ENCODE data around the gene EXOC3. TPM values are rescaled to one million over a fixed set of nuclear protein-coding genes. Genes with fewer than 3 reads are reported as not detected.
A peak's percentile ranks its signal among the peaks of the same experiment; 100 is the strongest.

Gene EXOC3
- total RNA-seq, 1 experiment from 2014 or later, result 31.3 TPM

GRCh38 chr5:394671-395155 lies 48.3 kb upstream of the EXOC3 start:
- Histone ChIP-seq H4K20me1 (ENCODE audit: low read length) (no peaks in the 10 kb centered on the region), H3K4me3 (ENCODE audit: low read length) (no peak overlapping the region), H3K4me2 (ENCODE audit: low read length) (no peak overlapping the region), H3K9ac (ENCODE audit: low read length) (no peak overlapping the region), H3K27ac (ENCODE audit: low read length) (no peak overlapping the region), H3K79me2 (ENCODE audit: low read length) (no peaks in the 10 kb centered on the region), H3K9me2 (replicated peaks; ENCODE audit: low read length) (no peaks in the 10 kb centered on the region), H2AFZ (ENCODE audit: low read length) (no peak overlapping the region), H3K9me3 (ENCODE audit: low read length) (no peaks in the 10 kb centered on the region), H3F3A (ENCODE audit: low read length, unreplicated experiment) (no peaks in the 10 kb centered on the region), H3K36me3 (ENCODE audit: low read depth, low read length) (no peaks in the 10 kb centered on the region), H3K27me3 (ENCODE audit: low read length) (no peaks in the 10 kb centered on the region), H3K4me1 (ENCODE audit: insufficient read depth, low read length) (peaks cover 9% of the 10 kb centered on the region)
- ChIA-PET CTCF (no interaction called here), POLR2A (ENCODE audit: unreplicated experiment) (no interaction called here)
- ATAC-seq (no peak), DNase-seq (no peak)
- no TSS peak for BruUV-seq (replicated peaks)
- intact Hi-C loops (cut with micrococcal nuclease), result no loop called here
- TF ChIP-seq, protein P1, sequence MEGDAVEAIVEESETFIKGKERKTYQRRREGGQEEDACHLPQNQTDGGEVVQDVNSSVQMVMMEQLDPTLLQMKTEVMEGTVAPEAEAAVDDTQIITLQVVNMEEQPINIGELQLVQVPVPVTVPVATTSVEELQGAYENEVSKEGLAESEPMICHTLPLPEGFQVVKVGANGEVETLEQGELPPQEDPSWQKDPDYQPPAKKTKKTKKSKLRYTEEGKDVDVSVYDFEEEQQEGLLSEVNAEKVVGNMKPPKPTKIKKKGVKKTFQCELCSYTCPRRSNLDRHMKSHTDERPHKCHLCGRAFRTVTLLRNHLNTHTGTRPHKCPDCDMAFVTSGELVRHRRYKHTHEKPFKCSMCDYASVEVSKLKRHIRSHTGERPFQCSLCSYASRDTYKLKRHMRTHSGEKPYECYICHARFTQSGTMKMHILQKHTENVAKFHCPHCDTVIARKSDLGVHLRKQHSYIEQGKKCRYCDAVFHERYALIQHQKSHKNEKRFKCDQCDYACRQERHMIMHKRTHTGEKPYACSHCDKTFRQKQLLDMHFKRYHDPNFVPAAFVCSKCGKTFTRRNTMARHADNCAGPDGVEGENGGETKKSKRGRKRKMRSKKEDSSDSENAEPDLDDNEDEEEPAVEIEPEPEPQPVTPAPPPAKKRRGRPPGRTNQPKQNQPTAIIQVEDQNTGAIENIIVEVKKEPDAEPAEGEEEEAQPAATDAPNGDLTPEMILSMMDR (conservative IDR thresholded peaks at IDR 0.05; ENCODE audit: low read depth, low read length), result no peak
- TF ChIP-seq EZH2 (IDR thresholded peaks at IDR 0.05; ENCODE audit: low read length, unreplicated experiment) (no peak), EZH2phosphoT487 (IDR thresholded peaks at IDR 0.05; ENCODE audit: borderline replicate concordance, low read length) (no peak)

DNA sequence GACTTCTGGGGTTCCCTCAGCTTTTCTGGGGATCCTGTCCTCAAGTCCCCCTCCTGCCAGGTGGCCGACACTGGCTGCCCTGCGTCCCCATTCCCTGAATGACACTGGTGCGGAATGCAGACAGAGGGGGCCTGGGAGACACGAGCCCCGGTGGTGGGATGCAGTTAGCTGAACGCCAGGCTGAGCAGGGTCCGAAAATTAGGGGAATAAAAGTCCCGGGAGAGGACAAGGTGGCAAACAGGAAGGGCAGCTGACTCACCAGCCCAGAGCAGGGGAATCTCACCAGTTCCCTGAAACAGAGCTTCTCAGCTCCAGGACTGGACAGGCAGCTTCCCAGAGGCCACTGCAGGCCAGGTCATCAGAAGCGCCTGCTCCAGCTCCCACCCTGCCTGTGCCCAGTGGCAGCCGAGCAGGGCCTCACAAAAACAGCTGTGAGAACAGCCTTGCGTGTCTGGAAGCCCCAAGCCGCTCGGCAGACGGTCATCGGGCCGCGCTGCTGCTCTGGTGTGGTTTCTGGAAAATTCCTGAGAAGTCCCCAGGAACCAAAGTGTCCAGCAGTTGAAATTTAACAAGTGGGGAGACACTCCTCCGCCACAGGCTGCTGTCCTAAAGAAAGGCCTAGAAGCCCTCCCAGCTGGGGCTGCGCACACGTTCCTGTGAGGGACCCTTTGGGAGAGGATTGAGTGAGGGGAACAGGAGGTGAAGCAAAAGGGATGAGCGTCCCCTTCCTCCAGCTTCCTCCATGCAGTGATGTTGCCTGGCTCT lies 47.6 kb upstream of the EXOC3 start:
- TF ChIP-seq EZH2 (IDR thresholded peaks at IDR 0.05; ENCODE audit: low read length, unreplicated experiment) (no peak), EZH2phosphoT487 (IDR thresholded peaks at IDR 0.05; ENCODE audit: borderline replicate concordance, low read length) (no peak)
- TF ChIP-seq, protein P1 (conservative IDR thresholded peaks at IDR 0.05; ENCODE audit: low read depth, low read length), result no peak
- Histone ChIP-seq H2AFZ (ENCODE audit: low read length) (no peak overlapping the region), H3K4me1 (ENCODE audit: insufficient read depth, low read length) (peaks cover 12% of the 10 kb centered on the region), H3K4me3 (ENCODE audit: low read length) (no peak overlapping the region), H3K36me3 (ENCODE audit: low read depth, low read length) (no peaks in the 10 kb centered on the region), H3K4me2 (ENCODE audit: low read length) (no peak overlapping the region), H3K27me3 (ENCODE audit: low read length) (no peaks in the 10 kb centered on the region), H3K27ac (ENCODE audit: low read length) (no peak overlapping the region), H3K9me2 (replicated peaks; ENCODE audit: low read length) (no peaks in the 10 kb centered on the region), H3K9ac (ENCODE audit: low read length) (no peak overlapping the region), H3F3A (ENCODE audit: low read length, unreplicated experiment) (no peaks in the 10 kb centered on the region), H3K9me3 (ENCODE audit: low read length) (no peaks in the 10 kb centered on the region), H3K79me2 (ENCODE audit: low read length) (no peaks in the 10 kb centered on the region), H4K20me1 (ENCODE audit: low read length) (no peaks in the 10 kb centered on the region)
- ChIA-PET POLR2A (ENCODE audit: unreplicated experiment) (no interaction called here), CTCF (interaction anchor here (0.6 kb wide), 1 partner anchor 51 kb away, joined by 3 read pairs; no protein-coding TSS in a partner anchor)
- peak; percentile 81 for ATAC-seq
- BruUV-seq (replicated peaks), result no TSS peak
- intact Hi-C loops (cut with micrococcal nuclease), result no loop called here
- DNase-seq, result peak; percentile 51

DNA sequence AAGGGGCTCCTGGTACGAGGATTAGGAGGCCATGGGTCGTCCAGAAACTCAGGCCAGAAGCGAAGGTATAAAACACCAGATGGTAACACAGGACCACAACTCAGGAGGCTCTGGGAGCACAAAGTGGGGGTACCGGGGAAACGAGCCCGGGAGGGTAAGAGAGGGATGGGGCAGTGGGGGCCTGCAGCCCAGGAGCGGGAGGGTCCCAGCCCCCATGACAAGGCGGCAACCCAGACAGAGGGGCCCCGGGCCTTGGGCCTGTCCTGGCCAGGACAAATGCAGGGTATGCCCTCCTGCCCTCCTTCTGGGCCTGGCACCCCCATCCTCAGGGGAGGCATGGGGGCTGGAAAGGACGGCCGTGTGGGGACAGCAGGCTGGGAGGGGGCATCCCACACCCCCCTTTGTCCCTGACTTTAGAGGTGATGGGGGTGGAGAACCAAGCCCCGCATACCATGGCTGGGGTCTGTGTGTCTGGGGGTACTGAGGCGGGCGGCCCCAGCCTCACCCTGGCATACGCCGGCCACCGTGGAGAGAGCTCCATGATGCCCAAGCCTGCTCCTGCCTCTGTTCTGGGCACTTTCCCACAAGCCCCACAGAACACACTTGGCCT lies 47.0 kb upstream of the EXOC3 start:
- no peaks in the 10 kb centered on the region for H4K20me1 ChIP-seq (ENCODE audit: low read length)
- H3K4me2 ChIP-seq (ENCODE audit: low read length), result no peak overlapping the region
- intact Hi-C loops (cut with micrococcal nuclease), result no loop called here
- H3K4me3 ChIP-seq (ENCODE audit: low read length), result no peak overlapping the region
- no peaks in the 10 kb centered on the region for H3K9me3 ChIP-seq (ENCODE audit: low read length)
- H3K9me2 ChIP-seq (replicated peaks; ENCODE audit: low read length), result no peaks in the 10 kb centered on the region
- H2AFZ ChIP-seq (ENCODE audit: low read length), result no peak overlapping the region
- H3K79me2 ChIP-seq (ENCODE audit: low read length), result no peaks in the 10 kb centered on the region
- ChIA-PET CTCF (interaction anchor here (0.6 kb wide), 1 partner anchor 51 kb away, joined by 3 read pairs; no protein-coding TSS in a partner anchor), POLR2A (ENCODE audit: unreplicated experiment) (no interaction called here)
- H3K4me1 ChIP-seq (ENCODE audit: insufficient read depth, low read length), result peaks cover 19% of the 10 kb centered on the region
- TF ChIP-seq, protein P1 (conservative IDR thresholded peaks at IDR 0.05; ENCODE audit: low read depth, low read length), result no peak
- TF ChIP-seq EZH2 (IDR thresholded peaks at IDR 0.05; ENCODE audit: low read length, unreplicated experiment) (no peak), EZH2phosphoT487 (IDR thresholded peaks at IDR 0.05; ENCODE audit: borderline replicate concordance, low read length) (no peak)
- no peak for DNase-seq
- H3K27ac ChIP-seq (ENCODE audit: low read length), result no peak overlapping the region
- no TSS peak for BruUV-seq (replicated peaks)
- ATAC-seq, result no peak
- no peaks in the 10 kb centered on the region for H3K27me3 ChIP-seq (ENCODE audit: low read length)
- H3K9ac ChIP-seq (ENCODE audit: low read length), result no peak overlapping the region
- H3F3A ChIP-seq (ENCODE audit: low read length, unreplicated experiment), result no peaks in the 10 kb centered on the region
- H3K36me3 ChIP-seq (ENCODE audit: low read depth, low read length), result no peaks in the 10 kb centered on the region
